ENCODE measurements around the gene PARD6G.
"Not testable (repeated sequence)": the region's sequence is repeated elsewhere in the genome, so short reads cannot be mapped to it uniquely, and the experiment has no call there.

PARD6G gene

GRCh38 chr18:80241919-80242777 lies 5.2 kb downstream of the PARD6G start:
- no peak for DNase-seq

GRCh38 chr18:80239830-80240229 lies 7.5 kb downstream of the PARD6G start:
- no peak for DNase-seq

- DNase-seq = no peak
Observed at GRCh38 chr18:80238651-80239260, 8.6 kb downstream of the PARD6G start.

- not testable (repeated sequence) for DNase-seq
Observed at GRCh38 chr18:80237519-80237918, 9.8 kb downstream of the PARD6G start.

- DNase-seq = no peak
Observed at GRCh38 chr18:80234398-80234797, 12.9 kb downstream of the PARD6G start.

GRCh38 chr18:80233899-80234298 lies 13.4 kb downstream of the PARD6G start:
- DNase-seq = no peak

- DNase-seq = no peak
Observed at GRCh38 chr18:80233201-80233835, 14.0 kb downstream of the PARD6G start.

- DNase-seq = no peak
Observed at GRCh38 chr18:80232710-80233109, 14.6 kb downstream of the PARD6G start.

GRCh38 chr18:80232030-80232429 lies 15.3 kb downstream of the PARD6G start:
- DNase-seq = no peak

GRCh38 chr18:80231616-80232015 lies 15.7 kb downstream of the PARD6G start:
- DNase-seq = no peak

- DNase-seq = no peak
Observed at GRCh38 chr18:80231151-80231550, 16.2 kb downstream of the PARD6G start.

- DNase-seq = no peak
Observed at GRCh38 chr18:80229766-80230745, 17.3 kb downstream of the PARD6G start.

- DNase-seq = no peak
Observed at GRCh38 chr18:80229363-80229762, 18.0 kb downstream of the PARD6G start.

GRCh38 chr18:80228051-80228848 lies 19.1 kb downstream of the PARD6G start:
- no peak for DNase-seq

- DNase-seq = no peak
Observed at GRCh38 chr18:80227472-80227871, 19.8 kb downstream of the PARD6G start.

- no peak for DNase-seq
Observed at GRCh38 chr18:80225685-80226084, 21.6 kb downstream of the PARD6G start.

GRCh38 chr18:80223581-80224148 lies 23.6 kb downstream of the PARD6G start:
- DNase-seq = no peak

GRCh38 chr18:80219488-80219887 lies 27.8 kb downstream of the PARD6G start:
- not testable (repeated sequence) for DNase-seq

GRCh38 chr18:80218341-80219227 lies 28.7 kb downstream of the PARD6G start:
- DNase-seq = no peak

- DNase-seq = no peak
Observed at GRCh38 chr18:80213182-80213581, 34.1 kb downstream of the PARD6G start.
